T-helper 2 cell treated with Interferon-gamma antibody and Interleukin-4, amounts not matched to agents 5 μg/mL and 100 μg/mL, for 36 hours (primary cell): Measurements from ENCODE around the gene TCFL5.
"Not testable (repeated sequence)": the region's sequence is repeated elsewhere in the genome, so short reads cannot be mapped to it uniquely, and the experiment has no call there.

ENCODE experiments used
- DNase-seq: peaks from one replicate; pipeline ENCODE4 v3.0.0; 2021; ENCODE audit warnings: low spot score
- H3K27ac Mint-ChIP-seq: one replicate; pipeline ENCODE4 v1.8.0; 2021; ENCODE audit warnings: mild to moderate bottlenecking, mixed read lengths
- H3K27me3 Mint-ChIP-seq: one replicate; pipeline ENCODE4 v1.8.0; 2021; ENCODE audit warnings: low read depth, mixed read lengths
- H3K36me3 Mint-ChIP-seq: one replicate; pipeline ENCODE4 v1.8.0; 2021; ENCODE audit warnings: low read depth, mixed read lengths
- H3K4me1 Mint-ChIP-seq: one replicate; pipeline ENCODE4 v1.8.0; 2021; ENCODE audit warnings: low read depth, mixed read lengths
- H3K4me3 Mint-ChIP-seq: one replicate; pipeline ENCODE4 v1.8.0; 2022; ENCODE audit warnings: mild to moderate bottlenecking, moderate library complexity, mixed read lengths
- H3K9me3 Mint-ChIP-seq: one replicate; pipeline ENCODE4 v1.8.0; 2021; ENCODE audit warnings: mixed read lengths

The TCFL5 gene

DNA sequence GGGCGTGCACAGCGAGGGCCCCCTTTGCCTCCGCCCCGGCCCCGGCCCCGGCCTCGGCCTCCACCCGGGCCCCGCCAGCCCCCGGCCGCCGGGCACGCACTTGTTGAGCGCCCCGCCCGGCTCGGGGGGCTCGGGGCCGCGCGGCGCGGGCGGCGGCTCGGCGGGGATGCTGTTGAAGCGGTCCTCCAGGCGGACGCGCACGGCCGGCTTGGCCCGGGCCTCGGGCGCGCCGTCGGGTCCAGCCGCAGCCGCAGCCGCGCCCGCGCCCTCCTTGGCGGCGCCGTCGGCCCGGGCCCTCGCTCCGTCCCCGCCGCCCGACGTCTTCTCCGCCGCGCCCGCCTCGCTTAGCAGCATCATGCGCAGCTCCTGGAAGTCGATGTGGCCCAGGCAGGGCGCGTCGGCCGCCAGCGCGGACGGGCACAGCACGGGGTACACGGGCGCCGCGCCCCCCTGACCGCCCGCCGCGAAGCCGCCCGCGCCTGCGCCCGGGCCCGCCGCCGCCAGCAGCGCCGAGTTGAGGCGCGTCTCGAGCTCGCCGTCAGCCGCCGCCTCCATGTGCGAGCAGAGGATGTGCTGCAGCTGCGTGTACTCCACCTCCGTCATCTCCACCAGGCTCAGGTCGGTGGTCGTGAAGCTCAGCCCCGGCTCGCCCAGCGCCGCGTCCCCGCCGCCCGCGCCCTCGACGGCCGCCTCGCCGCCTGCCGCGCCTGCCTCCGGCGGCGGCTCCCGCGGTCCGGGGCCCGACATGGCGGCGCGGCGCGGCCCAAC is 514 bp downstream of the TCFL5 start:
- H3K36me3 Mint-ChIP-seq = peaks cover 7% of the 10 kb centered on the region
- peaks cover 4% of the 10 kb centered on the region for H3K4me1 Mint-ChIP-seq
- H3K4me3 Mint-ChIP-seq = no peak overlapping the region
- no peak overlapping the region for H3K27ac Mint-ChIP-seq
- DNase-seq = peak; percentile 24
- H3K27me3 Mint-ChIP-seq = peaks cover 22% of the 10 kb centered on the region
- H3K9me3 Mint-ChIP-seq = no peaks in the 10 kb centered on the region

DNA sequence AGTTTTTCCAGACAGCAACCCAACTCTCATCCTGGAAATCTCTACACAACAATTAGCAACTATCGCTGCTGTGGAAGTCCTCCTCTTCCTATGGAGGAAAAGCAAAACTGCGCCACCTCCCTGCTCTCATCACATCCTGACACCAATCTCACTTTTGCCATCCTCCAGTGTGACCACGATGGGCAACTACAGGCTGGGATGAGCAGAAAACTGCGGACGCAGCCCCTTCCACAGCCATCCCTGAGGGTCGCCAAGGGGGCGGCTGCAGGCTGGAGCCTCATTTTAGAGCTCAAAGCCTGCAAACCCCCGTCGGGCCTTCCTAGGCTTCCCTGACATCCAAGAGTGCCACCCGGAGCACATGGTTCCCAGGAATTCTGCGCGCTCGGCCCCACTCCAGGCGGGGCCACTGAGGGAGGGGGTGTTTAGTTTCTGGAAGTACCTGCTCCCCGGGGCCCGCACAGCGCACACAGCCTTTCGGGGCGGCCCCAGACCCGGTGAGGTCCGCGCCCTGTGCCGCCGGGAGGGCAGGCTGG is 1.2 kb downstream of the TCFL5 start:
- peaks cover 19% of the 10 kb centered on the region for H3K27me3 Mint-ChIP-seq
- no peaks in the 10 kb centered on the region for H3K9me3 Mint-ChIP-seq
- peaks cover 7% of the 10 kb centered on the region for H3K36me3 Mint-ChIP-seq
- no peak for DNase-seq
- no peak overlapping the region for H3K27ac Mint-ChIP-seq
- H3K4me1 Mint-ChIP-seq = peaks cover 4% of the 10 kb centered on the region
- H3K4me3 Mint-ChIP-seq = peak overlapping the region; percentile 69

DNA sequence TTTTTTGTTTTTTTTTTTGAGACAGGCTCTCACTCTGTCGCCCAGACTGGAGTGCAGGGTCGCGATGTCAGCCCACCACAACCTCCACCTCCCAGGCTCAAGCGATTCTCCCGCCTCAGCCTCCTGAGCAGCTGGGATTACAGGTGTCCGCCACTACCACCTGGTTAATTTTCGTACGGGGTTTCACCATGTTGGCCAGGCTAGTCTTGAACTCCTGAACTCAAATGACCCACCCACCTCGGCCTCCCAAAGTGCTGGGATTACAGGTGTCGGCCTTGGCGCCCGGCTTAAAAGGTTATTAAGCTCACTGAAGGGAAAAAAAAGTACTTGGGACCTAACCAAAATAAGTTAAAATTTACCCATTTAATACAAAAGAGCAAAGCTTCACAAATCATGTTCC is 1.9 kb downstream of the TCFL5 start:
- peak overlapping the region; percentile 69 for H3K4me3 Mint-ChIP-seq
- H3K36me3 Mint-ChIP-seq = peaks cover 8% of the 10 kb centered on the region
- no peak overlapping the region for H3K27ac Mint-ChIP-seq
- H3K4me1 Mint-ChIP-seq = peaks cover 4% of the 10 kb centered on the region
- H3K27me3 Mint-ChIP-seq = peaks cover 16% of the 10 kb centered on the region
- DNase-seq = no peak
- no peaks in the 10 kb centered on the region for H3K9me3 Mint-ChIP-seq

DNA sequence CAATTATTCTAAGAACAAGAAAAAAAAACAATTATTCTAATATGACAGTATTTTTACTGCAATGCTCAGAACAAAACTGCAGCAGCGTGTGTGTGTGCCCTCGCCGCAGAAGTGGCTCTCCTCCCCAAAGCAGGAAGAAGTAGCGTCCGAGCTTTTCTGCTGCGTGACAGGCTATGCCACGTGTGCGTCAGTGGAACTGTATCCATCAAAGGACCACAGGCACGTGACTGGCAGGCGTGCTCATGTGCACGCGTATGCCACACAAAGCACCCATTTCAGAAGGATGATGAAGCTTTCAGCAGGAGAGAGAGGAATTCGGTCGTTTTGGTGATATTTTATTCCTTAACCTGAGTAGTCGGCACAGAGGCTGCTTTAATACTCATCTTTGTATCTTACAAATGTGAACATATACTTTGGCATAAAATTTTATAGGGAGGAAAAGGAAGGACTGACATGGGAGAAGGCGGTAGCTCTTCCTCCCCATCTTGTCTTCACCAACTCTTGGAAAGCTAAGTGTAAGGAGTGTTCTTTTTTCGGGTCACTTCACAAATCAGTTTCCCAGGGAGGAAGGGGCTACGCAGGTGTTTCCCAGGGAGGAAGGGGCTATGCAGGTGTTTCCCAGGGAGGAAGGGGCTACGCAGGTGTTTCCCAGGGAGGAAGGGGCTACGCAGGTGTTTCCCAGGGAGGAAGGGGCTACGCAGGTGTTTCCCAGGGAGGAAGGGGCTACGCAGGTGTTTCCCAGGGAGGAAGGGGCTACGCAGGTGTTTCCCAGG is 3.4 kb downstream of the TCFL5 start:
- H3K4me1 Mint-ChIP-seq = peaks cover 4% of the 10 kb centered on the region
- peaks cover 16% of the 10 kb centered on the region for H3K27me3 Mint-ChIP-seq
- DNase-seq = no peak
- H3K4me3 Mint-ChIP-seq = no peak overlapping the region
- no peak overlapping the region for H3K27ac Mint-ChIP-seq
- peaks cover 13% of the 10 kb centered on the region for H3K36me3 Mint-ChIP-seq
- no peaks in the 10 kb centered on the region for H3K9me3 Mint-ChIP-seq

DNA sequence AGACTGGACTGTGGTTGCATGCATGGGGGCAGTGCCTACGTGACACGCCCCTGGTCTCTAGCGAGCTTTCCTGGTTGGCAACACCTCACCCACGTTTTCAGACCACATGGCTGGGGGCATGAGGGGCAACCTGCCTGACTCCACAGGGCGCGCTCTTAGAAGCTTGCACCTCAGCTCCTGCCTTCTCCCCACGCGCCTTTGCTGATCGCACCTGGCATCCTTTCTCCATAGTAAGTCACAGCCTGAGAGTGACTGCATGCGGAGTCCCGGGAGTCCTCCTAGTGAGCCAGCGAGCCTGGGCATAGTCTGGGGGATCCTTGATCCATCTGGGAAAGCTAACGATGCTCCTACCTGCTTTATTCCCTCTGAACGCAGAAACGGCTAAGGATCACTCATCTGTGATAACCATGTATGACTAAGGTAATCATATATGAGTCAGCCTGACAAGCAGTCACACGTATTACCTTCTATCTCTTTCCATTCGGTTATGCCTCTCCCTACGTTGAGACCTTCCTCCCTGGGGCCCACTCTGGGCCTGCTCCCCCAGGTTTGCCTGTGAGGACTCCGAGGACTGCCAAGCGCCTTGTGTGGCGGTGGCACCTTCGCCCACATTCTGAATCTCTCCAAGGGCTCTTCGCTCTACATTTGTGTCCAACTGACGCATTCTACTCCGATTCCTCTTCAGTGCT is 4.5 kb downstream of the TCFL5 start:
- Mint-ChIP-seq H3K27ac (no peak overlapping the region), H3K36me3 (peaks cover 20% of the 10 kb centered on the region), H3K9me3 (no peaks in the 10 kb centered on the region), H3K27me3 (peaks cover 10% of the 10 kb centered on the region), H3K4me3 (no peak overlapping the region), H3K4me1 (peaks cover 4% of the 10 kb centered on the region)
- DNase-seq = no peak

DNA sequence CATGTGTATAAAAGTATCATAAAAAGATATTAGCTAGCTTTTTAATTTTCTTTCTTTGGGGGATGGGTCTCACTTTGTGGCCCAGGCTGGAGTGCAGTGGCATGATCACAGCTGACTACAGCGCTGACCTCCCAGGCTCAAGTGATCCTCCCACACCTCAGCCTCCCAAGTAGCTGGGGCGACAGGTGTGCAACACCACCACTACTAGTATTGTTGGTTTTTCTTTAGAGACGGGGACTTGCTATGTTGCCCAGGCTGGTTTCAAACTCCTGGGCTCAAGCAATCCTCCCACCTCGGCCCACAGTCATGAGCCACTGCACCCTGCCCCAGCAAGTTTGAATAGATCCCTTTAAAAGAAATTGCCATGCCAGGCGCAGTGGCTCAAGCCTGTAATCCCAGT is 6.5 kb downstream of the TCFL5 start:
- Mint-ChIP-seq H3K27ac (no peak overlapping the region), H3K4me3 (no peak overlapping the region), H3K27me3 (peaks cover 4% of the 10 kb centered on the region), H3K9me3 (no peaks in the 10 kb centered on the region), H3K36me3 (peaks cover 17% of the 10 kb centered on the region), H3K4me1 (no peaks in the 10 kb centered on the region)
- no peak for DNase-seq

DNA sequence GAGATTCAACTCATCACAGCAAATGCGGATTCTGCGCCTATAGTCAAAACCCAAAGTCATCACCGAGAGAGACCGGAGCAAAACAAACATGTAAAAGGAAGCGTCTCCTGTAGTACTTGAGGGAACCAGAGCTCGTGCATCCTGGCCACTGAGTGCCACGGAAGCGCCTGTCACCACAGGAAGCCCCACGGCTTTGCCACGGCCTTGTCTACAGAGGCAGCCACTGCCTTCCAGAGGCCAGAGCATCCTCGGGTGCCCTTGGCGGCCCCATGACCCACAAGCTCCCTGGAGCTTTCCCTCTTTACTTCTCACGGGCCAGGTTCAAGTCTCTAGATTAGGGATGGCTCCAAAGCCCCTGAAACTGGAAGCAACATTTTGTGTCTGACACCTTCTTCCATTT is 7.5 kb downstream of the TCFL5 start:
- H3K4me3 Mint-ChIP-seq = no peak overlapping the region
- no peaks in the 10 kb centered on the region for H3K9me3 Mint-ChIP-seq
- no peak overlapping the region for H3K27ac Mint-ChIP-seq
- peaks cover 15% of the 10 kb centered on the region for H3K36me3 Mint-ChIP-seq
- H3K4me1 Mint-ChIP-seq = no peaks in the 10 kb centered on the region
- no peak for DNase-seq
- peaks cover 2% of the 10 kb centered on the region for H3K27me3 Mint-ChIP-seq

DNA sequence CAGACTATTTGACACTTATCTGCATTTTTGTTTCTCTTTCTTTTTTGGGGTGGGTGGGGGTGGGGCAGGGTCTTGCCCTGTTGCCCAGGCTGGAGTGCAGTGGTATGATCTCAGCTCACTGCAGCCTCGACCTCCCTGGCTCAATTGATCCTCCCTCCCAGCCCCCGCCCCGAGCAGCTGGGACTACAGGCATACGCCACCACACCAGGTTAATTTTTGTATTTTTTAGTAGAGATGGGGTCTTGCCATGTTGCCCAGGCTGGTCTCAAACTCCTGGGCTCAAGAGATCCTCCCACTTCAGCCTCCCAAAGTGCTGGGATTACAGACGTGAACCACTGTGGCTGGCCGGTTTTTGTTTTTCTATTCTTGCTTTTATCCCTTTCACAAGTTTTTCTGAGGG is 8.3 kb downstream of the TCFL5 start:
- H3K4me1 Mint-ChIP-seq, H3K9me3 Mint-ChIP-seq, H3K4me3 Mint-ChIP-seq, H3K27me3 Mint-ChIP-seq, DNase-seq, H3K27ac Mint-ChIP-seq: not testable (repeated sequence)
- peaks cover 15% of the 10 kb centered on the region for H3K36me3 Mint-ChIP-seq

DNA sequence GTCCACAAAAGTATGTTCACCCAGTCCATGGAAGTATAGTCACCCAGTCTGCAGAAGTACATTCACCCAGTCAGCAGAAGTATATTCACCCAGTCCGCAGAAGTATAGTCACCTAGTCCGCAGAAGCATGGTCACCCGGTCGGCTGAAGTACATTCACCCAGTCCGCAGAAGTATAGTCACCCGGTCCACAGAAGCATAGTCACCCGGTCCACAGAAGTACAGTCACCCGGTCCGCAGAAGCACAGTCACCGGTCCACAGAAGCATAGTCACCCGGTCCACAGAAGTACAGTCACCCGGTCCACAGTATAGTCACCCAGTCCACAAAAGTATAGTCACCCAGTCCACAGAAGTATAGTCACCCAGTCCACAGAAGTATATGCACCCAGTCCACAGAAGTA is 8.8 kb downstream of the TCFL5 start:
- no peak overlapping the region for H3K27ac Mint-ChIP-seq
- DNase-seq = no peak
- H3K9me3 Mint-ChIP-seq = no peaks in the 10 kb centered on the region
- H3K4me1 Mint-ChIP-seq = no peaks in the 10 kb centered on the region
- H3K27me3 Mint-ChIP-seq = no peaks in the 10 kb centered on the region
- peaks cover 15% of the 10 kb centered on the region for H3K36me3 Mint-ChIP-seq
- H3K4me3 Mint-ChIP-seq = no peak overlapping the region

DNA sequence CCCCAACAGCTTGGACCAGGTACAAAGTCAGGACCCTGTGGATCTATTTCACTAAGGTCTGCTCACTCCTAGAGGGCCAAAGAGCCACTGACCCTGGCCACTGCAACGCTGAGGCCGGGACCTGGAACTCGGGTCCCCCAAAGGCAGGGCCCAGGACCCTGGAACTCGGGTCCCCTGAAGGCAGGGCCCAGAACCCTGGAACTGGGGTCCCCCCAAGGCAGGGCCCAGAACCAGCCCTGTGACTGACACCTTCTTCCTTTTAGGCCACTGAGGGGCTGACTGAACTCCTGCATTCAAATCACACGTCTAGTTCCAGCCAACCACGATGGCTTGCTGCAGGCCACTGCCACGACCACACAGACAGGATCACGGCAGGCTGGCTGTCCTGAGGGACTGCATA is 9.4 kb downstream of the TCFL5 start:
- Mint-ChIP-seq H3K9me3 (no peaks in the 10 kb centered on the region), H3K27ac (no peak overlapping the region), H3K36me3 (peaks cover 15% of the 10 kb centered on the region), H3K27me3 (no peaks in the 10 kb centered on the region), H3K4me1 (no peaks in the 10 kb centered on the region), H3K4me3 (no peak overlapping the region)
- no peak for DNase-seq

DNA sequence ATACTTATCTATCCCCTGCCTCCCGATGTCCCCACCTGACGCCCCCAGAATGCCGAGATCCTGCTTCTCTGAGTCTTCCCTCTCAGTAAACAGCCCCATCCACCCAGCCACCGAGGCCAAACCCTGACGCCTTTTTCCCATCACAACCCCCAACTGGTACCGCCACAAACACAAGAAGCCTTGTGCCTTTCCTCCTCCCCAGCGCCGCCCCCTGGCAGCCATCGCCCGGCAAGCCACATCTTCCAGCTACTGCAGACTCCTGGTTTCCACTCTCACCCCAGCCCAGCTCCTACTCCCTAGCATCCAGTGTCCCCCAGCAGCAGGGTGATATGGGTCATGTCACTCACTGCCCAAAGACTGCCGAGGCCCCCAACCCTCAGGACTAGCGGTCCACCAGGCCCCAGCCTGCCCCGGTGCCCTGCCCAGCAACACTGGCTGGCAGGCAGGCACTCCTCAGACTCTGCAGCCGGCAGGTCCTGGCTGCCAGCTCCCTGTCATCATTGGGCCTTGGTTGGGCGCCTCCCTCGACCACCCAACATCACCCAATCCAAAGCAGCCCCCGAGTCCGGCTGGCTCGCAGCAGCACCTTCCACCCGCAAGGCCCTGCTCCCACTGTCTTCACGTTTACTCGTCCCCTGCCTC is 11.2 kb downstream of the TCFL5 start:
- H3K9me3 Mint-ChIP-seq = no peaks in the 10 kb centered on the region
- no peaks in the 10 kb centered on the region for H3K4me1 Mint-ChIP-seq
- peaks cover 13% of the 10 kb centered on the region for H3K36me3 Mint-ChIP-seq
- H3K27me3 Mint-ChIP-seq = no peaks in the 10 kb centered on the region
- no peak overlapping the region for H3K4me3 Mint-ChIP-seq
- no peak overlapping the region for H3K27ac Mint-ChIP-seq
- DNase-seq = no peak

DNA sequence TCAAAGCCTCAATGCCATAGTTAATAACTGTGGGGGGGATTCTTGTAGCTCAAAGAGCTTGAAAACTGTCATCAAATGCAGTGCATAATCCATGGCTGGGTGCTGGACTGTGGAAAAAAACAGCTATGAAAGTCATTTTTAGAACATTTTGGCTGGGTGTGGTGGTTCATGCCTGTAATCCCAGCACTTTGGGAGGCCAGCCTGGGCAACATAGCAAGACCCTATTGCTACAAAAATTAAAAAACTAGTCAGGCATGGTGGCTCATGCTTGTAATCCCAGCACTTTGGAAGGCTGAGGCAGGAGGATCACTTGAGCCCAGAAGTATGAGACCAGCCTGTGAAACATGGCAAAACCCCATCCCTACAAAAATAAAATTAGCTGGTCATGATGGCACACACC is 12.2 kb downstream of the TCFL5 start:
- H3K36me3 Mint-ChIP-seq = peaks cover 11% of the 10 kb centered on the region
- H3K4me3 Mint-ChIP-seq = no peak overlapping the region
- H3K27ac Mint-ChIP-seq = no peak overlapping the region
- no peak for DNase-seq
- no peaks in the 10 kb centered on the region for H3K4me1 Mint-ChIP-seq
- H3K27me3 Mint-ChIP-seq = no peaks in the 10 kb centered on the region
- H3K9me3 Mint-ChIP-seq = no peaks in the 10 kb centered on the region

DNA sequence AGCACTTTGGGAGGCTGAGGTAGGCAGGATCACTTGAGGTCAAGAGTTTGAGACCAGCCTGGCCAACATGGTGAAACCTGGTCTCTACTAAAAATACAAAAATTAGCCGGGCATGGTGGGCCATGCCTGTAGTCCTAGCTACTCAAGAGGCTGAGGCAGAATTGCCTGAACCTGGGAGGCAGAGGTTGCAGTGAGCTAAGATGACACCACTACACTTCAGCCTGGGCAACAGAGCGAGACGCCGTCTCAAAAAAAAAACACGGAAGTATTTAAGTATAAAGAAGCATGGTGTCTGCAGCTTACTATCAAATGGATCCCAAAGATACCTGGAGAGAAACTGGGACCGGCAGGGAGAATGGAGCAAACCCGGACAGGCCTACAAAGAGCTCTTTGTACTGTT is 12.7 kb downstream of the TCFL5 start:
- H3K9me3 Mint-ChIP-seq, H3K27ac Mint-ChIP-seq, H3K27me3 Mint-ChIP-seq, H3K4me3 Mint-ChIP-seq, DNase-seq, H3K4me1 Mint-ChIP-seq: not testable (repeated sequence)
- H3K36me3 Mint-ChIP-seq = peaks cover 12% of the 10 kb centered on the region
